ENCODE data around the gene DALRD3.
"Not testable (repeated sequence)": the region's sequence is repeated elsewhere in the genome, so short reads cannot be mapped to it uniquely, and the experiment has no call there.

Gene DALRD3

DNA sequence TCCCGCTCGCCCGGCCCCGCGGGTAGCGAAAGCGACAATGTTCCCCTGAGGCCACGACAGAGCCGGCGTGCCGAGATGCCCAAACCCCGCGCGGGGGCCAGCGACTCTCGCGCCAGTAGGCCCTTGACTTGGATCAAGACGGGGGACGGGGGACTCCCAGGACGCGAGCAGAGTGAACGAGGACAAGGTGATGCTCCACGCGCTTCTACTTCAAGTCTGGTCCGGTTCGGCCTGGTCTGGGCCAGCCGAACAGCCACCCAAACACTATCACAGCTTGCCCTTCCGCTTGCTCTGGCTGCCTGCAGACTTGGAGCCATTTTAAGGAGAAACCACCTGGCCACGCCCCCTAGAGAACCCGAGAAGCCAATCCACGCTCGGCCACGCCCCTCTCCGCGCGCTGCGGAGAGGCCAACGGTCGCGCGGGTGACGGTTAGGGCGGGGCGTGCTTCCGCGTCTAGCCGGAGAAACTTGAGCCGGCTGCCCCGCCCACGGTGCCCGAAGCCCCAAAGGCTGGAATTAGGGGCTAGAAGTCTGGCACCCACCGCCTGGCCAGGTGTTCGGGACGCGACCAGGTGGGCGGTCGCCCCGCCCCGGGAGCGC, 2.9 kb upstream of the DALRD3 start:
- peak; percentile 91 for DNase-seq

DNA sequence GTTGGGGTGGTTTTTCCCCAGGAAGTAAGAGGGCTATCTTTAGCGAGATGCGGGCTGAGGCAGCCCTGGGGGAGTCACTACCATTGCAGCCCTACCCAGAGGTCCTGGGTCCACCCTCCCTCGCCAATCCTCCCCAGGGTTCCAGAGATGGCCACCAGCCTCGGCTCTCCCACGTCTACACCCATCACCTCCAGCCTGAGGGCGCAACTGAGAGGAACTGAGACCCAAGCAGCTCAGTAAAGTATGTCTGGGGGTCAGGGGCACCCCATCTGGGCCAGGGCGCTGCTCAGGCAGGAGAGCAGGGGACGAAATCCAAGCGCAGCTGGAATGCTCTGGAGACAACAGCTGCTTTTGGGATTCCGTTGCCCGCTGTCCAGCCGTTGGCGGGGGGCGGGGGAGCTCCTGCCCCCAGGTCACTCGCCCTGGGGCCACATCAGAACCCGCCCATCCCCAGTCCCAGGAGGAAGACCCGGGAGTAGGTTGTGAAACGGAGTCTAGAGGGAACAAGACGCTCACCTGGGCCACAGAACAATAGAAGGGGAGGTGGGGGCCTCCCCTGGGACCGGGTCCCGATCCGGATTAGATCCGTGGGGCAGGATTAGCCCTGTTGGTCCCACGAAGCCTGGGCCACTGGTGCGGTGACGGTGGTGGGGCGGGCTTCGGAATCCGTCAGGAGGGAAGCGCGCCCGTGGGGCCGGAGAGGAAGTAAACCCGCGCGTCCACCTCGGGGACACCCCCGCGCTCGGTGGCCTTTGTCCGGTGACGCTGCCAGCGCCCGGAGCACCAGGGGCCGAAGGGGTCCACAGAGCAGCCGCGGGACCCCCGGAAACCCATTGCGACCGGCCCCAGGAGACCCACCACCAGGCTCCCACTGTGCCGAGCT, 2.2 kb upstream of the DALRD3 start:
- no peak for DNase-seq

DNA sequence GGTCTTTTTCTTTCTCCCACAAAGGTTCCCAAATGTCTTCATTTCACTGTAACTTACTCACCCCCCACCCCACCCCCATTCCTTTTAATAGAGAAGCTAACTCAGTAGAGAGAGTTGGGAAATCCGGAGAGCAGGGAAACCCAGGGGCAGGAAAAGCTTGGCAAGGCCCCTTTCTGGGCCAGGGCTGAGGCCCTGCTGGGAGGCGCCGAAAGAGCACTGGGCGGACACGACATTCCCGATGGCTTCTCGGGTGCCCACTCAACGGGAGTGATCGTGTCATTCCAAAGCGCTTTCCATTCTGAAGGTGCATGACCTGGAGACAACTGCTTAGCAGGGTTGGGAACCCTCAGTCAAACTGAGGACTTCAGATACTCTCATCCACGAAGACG, 1.6 kb upstream of the DALRD3 start:
- DNase-seq, result no peak

DNA sequence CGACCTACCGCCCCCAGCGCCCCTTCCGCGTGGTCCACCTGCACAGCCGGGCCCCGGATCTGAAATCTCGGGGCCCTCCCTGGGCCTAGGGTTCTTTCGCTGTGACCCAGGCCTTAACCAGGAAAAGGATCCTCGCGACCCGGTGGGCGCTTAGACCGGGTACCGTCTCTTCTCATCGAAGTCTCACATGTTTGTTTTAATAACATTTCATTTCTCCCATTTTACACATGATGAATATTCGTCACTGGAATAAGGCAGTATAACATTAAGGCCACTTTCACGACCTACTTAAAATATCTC, 277 bp upstream of the DALRD3 start:
- no peak for DNase-seq

DNA sequence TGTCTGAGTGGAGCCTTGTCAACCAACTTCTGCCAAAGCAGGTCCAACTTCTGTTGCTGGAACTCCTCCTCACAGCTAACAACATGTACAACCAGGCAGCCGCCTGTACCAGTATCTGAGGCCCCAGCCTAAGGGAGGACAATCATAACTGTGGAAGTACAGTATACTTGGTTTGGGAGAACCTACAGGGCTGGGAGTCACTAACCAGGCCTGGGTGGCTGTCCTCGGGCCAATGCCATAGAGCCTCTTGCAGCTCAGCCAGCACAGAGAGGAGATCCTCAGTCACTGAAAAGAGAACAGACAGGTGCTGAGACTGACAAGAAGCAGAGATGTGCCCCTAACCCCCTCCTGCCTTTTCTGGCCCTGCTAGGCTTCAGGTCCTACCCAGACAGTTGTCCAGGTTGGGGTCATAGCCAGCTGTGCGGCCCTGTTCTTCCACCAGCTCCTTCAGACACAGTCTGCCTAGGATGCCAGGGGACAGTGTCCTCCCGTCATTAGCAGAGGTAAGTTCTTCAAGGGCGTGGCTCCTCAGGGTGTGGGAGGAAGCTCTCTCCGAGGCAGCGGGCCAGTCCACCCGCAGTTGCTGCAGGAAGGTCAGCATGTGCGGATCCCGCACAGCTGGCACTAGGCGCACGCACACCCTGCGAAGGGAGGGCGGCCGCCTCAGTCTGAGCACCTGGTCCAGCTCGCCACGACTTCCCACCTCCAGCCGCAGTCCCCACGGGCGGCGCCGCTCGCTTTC, 980 bp downstream of the DALRD3 start:
- no peak for DNase-seq

DNA sequence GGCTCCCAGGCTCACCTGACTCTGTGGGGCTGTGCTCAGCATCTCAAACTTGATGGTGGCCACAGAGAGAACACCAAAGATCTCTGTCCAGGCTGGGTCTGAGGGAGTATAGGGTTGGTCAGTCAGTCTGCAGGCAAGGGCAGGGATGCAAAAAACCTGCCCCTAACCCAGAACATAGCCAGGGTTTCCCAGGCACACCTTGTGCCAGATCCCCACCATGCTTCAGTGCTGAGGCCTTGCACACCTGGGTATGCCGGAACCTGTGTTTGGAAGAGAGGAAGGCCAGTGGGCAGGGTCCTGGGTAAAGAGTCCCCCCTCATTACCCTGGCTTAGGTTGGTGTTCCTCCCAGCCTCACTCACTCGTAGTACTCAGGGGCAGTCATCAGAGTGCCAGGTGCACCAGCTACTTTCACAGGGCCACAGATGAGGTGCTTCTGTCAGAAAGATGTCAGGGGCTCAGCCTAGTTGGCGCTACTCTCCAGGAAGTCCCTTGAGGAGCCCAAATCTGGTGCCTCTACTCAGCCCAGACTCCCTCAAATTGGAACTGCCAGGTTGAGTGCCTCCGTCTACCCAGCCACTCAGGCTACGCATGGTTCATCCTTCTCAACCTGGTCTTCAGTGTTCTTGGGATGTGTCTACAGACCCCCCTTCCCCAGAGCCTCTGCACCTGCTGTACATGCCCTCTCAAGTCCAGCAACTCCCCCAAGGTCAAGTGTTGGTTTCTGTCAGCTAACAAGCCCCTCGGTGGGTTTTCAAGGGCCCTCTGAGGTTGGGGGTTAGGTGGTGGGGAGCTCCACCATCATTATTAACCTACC, 1.8 kb downstream of the DALRD3 start:
- no peak for DNase-seq

DNA sequence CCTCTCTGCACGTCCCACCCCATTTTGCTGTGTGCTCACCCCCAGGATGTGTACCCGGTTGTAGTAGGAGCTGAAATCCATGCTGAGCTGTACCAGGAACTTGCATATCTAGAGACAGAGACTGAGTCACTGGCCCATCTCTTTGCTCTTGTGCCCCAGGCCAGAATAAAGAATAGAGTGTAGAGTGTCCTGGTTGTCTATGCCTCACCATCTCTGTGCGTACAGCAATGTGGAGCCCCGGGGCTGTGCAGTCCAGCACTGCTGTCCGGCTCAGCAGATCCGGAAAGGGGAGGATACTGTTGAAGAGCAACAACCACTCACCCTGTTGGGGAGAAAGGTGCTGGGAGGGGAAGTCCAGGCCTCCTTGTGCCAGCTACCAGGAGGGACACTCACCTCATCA, 2.6 kb downstream of the DALRD3 start:
- DNase-seq, result no peak

DNA sequence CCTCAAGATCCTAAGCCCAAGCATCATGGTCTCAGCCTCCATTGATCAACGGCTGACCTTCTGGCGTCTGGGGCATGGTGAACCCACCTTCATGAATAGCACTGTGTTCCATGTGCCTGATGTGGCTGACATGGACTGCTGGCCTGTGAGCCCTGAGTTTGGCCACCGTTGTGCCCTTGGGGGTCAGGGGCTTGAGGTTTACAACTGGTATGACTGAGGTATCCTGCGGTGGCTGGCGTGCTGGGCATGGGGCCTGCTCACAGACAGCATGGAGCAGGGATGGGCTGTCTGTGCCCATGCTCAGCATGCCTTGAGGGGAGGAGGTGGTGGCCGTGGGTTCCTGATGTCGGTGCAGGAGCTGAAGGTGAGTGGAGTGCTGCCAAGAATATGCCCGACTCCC, 3.3 kb downstream of the DALRD3 start:
- no peak for DNase-seq

DNA sequence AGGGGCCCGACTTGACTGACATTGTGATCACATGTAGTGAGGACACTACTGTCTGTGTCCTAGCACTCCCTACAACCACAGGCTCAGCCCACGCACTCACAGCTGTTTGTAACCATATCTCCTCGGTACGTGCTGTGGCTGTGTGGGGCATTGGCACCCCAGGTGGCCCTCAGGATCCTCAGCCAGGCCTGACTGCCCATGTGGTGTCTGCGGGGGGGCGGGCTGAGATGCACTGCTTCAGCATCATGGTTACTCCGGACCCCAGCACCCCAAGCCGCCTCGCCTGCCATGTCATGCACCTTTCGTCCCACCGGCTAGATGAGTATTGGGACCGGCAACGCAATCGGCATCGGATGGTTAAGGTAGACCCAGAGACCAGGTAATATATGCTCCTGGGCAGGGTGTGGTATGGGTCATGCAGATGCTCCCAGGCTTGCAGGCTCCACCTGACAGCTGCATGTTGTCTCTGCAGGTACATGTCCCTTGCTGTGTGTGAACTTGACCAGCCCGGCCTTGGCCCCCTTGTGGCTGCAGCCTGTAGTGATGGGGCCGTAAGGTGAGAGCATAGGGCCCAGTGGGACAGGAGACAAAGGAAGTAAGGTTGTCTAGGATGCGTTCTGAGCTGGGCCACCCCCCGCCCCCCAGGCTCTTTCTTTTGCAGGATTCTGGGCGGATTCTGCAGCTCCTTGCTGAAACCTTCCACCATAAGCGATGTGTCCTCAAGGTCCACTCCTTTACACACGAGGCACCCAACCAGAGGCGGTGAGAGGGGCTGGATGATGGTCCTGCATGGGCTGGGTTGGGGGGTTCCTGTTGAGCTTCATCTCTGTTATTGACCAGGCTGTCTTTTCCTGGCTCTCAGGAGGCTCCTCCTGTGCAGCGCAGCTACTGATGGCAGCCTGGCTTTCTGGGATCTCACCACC, 4.4 kb downstream of the DALRD3 start:
- no peak for DNase-seq

DNA sequence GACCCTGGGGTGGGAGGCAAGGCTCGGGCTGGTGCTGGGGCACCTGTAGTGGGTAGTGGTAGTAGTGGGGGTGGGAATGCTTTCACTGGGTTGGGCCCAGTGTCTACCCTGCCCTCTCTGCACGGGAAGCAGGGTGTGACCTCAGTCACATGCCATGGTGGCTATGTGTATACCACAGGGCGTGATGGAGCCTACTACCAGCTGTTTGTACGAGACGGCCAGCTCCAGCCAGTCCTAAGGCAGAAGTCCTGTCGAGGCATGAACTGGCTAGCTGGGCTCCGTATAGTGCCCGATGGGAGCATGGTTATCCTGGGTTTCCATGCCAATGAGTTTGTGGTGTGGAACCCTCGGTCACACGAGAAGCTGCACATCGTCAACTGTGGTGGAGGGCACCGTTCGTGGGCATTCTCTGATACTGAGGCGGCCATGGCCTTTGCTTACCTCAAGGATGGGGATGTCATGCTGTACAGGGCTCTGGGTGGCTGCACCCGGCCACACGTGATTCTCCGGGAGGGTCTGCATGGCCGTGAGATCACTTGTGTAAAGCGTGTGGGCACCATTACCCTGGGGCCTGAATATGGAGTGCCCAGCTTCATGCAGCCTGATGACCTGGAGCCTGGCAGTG, 5.2 kb downstream of the DALRD3 start:
- no peak for DNase-seq

DNA sequence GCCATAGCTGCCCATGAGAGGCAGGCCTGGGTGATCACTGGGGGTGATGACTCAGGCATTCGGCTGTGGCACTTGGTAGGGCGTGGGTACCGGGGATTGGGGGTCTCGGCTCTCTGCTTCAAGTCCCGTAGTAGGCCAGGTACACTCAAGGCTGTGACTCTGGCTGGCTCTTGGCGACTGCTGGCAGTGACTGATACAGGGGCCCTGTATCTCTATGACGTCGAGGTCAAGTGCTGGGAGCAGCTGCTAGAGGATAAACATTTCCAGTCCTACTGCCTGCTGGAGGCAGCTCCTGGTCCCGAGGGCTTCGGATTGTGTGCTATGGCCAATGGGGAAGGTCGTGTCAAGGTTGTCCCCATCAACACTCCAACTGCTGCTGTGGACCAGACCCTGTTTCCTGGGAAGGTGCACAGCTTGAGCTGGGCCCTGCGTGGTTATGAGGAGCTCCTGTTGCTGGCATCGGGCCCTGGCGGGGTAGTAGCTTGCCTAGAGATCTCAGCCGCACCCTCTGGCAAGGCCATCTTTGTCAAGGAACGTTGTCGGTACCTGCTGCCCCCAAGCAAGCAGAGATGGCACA, 5.9 kb downstream of the DALRD3 start:
- no peak for DNase-seq

DNA sequence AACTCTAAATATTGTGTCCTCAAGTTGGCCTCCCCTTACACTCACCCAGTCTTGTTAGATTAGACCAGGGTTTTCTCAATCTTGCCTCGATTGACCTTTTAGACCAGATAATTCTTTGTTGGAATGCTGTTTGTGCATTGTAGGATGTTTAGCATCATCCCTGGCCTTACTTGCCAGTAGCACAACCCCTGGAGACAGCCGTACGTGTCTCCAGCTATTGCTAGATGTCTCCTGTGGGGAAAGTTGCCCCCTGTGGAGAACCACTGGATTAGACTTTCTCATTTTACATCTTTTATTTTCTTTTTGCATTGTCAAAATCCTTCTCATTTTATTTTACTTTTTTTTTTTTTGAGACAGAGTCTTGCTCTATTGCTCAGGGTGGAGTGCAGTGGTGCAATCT, 9.0 kb downstream of the DALRD3 start:
- DNase-seq, result no peak

DNA sequence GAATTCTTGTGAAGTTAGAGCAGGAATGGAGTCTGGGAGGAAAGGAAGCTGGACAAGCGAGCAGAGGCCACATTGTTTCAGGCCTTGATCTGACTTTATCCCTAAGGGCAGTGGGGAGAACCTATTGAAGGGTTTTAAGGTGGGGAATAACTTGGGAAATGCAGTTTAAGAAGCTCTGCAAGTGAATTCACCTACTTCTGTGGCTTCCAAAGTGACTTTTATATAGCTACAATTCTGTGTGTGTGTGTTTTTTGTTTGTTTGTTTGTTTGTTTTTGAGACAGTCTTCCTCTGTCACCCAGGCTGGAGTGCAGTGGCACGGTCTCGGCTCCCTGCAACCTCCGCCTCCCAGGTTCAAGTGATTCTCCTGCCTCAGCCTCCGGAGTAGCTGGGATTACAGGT, 9.8 kb downstream of the DALRD3 start:
- DNase-seq, result not testable (repeated sequence)

DNA sequence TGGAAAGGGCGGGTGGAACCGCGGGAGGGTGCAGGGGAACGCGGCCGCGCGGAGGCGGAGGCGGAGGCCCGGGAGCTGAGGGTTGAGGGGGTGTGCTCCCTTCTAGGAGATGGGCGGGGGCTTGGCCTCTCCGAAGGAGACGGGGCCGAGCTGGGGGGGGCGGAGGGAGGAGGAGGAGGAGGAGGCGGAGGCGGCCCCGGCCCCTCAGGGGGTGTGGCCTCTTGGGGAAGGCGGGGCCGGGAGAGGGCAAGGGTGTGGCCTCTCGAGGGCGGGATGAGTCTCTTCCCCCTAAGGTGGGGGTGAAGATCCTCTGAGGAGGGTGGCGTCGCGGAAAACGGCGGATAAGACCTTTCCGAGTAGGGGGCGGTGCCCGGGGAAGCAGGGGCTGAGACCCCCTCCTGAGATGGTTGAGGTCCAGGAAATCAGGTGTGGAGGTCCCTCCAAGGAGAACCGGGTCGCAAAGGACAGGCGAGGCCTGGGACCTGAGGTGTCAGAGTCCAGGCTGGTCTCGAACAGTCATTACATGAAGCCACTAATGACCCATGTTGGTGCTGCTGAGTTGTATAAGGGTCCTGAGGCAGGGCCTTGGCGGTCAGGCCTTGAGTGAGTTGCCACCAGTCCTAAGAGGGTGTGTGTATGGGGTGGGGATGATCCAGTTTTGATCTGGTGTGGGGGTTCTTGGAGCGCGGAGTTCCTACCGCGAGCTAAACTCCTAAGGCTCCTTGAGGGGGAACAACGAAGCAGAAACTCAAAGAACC, 10.4 kb downstream of the DALRD3 start:
- DNase-seq, result peak; percentile 75

DNA sequence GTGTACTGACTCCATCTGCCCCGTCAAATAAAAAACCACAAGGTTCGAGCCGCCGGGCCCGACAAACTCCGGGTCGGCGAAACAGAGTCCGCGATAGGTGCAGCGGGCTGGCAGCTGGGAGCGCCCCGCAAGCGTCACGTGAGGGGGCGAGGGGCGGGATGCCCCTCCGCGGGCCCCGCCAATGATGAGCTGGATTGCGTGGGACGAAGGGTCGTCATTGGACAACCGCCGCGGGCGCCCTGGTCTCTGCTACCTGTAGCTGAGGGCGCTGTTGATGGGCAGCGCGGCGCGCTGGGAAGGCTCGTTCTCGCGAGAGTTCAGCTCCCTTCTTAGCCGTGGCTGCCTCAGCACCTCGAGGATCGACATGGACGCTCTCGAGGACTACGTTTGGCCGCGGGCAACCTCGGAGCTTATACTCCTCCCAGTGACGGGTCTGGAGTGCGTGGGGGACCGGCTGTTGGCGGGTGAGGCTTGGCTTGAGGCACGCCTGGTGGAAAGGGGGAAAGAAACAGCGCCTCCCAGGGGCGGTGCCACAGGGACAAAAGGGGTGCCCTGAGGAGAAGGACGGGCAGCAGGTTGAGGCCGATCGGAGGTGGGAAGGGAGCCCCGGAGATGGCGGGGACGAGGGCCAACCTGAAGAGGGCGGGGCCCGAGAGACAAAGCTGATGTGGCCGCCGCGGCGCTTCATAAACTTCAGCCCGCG, 11.2 kb downstream of the DALRD3 start, which contains the start of gene WDR6:
Gene WDR6, plus strand, starts transcription at position 324 of the 703 bp plus-strand sequence. Its CDS starts 41 bp downstream, at position 365.
- DNase-seq, result peak; percentile 84

DNA sequence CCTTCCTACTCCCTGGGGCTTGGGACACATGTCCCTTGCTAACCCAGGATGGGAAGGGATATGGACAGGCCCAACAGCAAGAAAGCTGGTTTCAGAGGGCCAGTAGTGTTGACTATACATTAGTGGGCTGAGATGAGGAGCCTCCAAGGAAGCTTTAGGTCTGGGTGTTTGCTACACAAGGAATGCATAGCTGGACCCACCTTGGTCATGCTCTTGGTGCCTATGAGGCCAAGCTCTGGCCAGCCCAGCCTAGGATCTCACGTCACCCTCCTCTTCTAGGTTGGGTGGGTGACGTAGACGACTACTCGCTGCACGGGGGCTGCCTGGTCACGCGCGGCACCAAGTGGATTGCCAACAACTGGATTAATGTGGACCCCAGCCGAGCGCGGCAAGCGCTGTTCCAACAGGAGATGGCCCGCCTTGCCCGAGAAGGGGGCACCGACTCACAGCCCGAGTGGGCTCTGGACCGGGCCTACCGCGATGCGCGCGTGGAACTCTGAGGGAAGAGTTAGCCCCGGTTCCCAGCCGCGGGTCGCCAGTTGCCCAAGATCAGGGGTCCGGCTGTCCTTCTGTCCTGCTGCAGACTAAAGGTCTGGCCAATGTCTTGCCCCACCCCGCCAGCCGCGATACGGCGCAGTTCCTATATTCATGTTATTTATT, 11.8 kb downstream of the DALRD3 start:
- no peak for DNase-seq

DNA sequence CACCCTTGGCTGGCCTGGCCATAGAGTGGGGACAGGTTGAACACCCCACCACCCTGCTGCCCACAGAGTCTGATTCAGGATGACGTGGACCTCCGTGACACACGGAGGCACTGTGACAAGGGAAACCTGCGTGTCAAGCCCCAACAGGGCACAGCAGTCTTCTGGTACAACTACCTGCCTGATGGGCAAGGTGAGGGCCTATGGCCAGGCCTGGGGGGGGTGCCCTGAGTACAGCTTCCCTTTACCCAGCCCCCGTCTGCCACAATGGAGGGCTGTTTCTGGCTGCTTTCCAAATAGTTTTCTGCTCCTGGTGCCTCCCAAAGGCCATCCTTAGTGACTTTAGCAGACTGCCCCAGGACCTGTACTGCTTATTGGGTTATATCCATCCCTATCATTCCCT, 12.4 kb downstream of the DALRD3 start:
- DNase-seq, result no peak

DNA sequence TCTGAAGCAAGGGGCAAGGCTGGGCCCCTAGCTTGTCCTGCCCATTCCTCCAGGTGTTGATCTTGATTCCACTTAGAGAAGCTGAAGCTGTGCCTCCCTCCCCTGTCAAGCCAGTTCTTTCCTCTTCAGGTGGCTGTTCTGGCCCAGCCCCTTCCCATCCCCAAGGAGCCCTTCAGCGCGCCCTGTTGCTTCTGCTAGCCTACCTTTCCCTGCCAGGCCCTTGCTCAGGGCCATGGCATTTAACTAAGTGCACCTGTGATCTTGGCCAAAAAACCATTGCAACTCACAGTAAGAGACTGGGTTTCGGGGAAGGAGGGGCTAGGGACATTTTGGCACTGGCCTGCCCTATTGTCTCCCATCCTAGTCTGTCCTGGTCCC, 13.1 kb downstream of the DALRD3 start:
- DNase-seq, result no peak
